Hypothalamus (tissue), 51 donors: ENCODE measurements around the gene SNCA.

ENCODE experiments used
- DNase-seq, 51 donors: peaks; one replicate each; lab custom pipeline; 2025; lab: John Stamatoyannopoulos, UW

Gene SNCA

GRCh38 chr4:89712827-89713226, 124.1 kb downstream of the SNCA start:
- no peak for DNase-seq

GRCh38 chr4:89712141-89712540, 124.8 kb downstream of the SNCA start:
- DNase-seq: no peak

DNA sequence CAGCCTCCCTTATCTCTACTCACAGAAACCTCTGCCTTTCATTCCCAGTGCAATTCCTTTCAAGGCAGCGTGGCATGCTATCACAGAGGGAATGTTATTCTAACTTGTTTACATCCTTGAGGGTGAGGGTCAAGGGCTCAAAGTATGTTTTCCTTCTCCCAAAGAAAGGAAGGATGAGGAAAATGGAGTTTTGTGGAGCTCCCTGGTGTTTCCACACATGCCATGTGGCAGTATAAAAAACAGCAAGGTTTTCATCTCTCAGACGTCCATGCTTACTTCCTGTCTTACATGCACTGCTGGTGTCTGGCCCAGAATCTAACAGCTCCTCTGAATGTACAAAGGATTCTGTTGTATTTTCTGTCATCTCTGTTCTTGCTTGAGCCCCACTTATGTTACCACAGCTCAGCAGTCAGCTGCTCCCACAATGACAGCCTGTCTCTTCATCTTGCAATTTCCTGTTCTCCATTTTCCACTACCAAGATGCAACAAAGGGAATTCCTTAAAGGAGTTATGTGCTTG, 128.0 kb downstream of the SNCA start:
- DNase-seq: peak in 22 of 51 donors; percentile 1 to 59 (median 17)

GRCh38 chr4:89707467-89707866, 129.5 kb downstream of the SNCA start:
- no peak for DNase-seq

DNA sequence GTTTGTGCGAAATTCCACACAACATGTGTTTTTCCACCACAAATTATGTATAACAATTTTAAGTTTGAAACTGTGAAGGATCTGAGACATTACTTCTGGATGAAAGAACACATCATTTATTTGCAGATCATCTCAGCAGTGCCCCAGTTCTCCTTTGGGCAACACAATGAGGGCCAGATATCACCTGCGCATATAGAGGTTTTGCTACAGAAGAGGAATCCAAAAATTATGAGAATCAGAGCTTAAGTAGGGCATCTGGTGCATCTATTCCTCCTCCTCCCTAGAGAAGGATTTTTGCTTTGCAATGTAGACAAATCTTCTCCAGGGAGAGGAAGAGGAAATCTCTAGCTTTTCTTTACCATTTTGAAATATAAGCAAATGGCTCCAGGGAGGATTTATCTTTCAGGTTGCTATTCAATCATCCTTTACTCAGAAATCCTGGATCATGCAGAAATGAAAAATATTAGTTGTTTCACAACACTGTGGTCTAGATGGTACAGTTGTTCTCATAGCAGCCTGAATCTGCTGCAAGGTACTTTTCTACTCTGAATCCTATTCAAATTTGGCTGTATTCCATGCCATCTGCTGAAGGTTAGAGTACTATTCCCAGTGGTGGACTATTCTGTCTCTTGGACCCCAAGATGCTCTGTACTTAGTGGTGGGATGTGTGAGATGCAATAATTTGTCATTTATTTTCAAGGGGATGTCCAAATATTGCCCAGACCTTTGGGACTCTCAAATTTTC, 132.1 kb downstream of the SNCA start:
- DNase-seq: no peak

GRCh38 chr4:89703829-89704590, 133.0 kb downstream of the SNCA start:
- DNase-seq: no peak

DNA sequence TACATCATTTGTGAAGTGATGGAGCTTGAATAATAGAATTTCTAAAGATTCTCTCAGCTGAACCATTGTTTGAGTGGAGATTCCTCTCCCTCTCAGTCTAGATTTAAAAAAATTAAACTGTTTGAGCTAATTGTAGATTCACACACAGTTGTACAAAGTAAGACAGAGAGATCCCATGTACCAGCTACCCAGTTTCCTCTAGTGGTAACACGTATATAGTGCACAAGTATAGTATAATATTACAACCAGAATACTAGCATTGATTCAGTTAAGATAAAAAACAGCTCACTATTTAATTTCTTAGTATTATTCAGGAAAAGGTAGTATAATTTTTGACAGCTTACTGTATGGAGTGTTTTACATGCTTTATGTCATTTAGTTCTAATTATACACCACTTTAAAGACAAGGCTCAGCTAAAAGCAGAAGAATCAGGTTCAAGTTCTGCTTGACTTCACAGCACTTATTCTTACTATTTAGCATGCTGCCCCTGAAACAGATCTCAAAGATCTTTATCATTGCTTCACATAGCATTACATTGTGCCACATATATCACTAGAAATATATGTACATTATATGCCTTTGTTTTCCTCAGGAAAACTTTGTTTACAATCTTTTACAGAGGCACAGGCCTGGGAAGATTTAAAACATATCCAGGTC, 136.1 kb downstream of the SNCA start:
- DNase-seq: no peak

DNA sequence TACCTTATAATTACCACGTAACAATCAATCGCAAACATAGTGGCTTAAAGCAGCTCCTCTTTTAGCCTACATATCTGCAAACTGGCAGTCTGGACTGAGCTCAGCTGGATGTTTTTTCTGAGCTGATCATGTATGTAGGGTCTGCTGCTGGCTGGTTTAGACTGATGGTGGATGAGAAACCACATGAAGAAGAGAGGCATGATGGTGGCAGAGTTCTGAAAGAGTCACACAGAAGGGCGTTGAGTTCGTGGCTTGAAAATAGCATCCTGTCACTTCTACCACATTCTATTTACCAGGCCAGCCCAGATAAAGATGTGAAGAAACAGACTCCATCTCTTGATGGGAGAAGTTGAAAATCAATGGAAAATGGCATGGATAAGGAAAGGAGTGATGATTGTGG, 151.3 kb downstream of the SNCA start:
- no peak for DNase-seq

- no peak for DNase-seq
Measured at GRCh38 chr4:89685277-89685676, 151.7 kb downstream of the SNCA start.

DNA sequence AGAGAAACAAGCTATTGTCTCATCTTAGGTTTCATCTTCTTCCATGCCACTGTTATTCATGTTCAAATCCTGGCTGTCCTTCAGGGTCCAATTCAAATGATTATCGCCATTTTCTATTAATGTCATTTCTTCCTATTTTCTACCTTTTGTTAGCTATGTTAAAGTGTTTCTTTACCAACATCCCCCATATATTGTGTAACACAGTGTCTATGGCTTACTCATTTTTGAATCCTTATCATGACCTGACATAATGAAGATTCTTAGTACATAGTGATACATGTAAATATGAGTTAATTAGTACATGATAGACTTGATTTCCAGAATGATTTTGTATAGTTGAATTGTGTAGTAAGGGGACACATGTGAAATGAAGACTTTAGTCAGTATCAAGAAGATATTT, 152.4 kb downstream of the SNCA start:
- no peak for DNase-seq

DNA sequence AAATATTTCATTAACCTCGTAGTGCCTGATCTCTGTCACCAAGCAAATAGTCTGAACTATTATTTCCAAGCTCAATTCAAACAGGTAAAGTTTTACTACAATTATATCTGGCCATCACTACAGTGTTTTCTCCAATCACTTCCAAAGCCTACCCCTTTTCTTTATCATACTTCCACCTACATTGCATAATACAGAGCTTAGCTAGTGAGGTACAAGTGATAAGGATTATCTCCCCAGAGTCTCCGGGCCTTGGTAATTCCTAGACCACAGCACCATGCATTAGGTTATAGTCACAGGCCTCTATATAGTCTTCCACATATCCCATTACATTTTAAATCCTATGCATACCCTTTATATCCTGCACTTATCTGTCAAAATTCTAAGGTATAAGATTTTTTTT, 154.2 kb downstream of the SNCA start:
- DNase-seq: no peak

GRCh38 chr4:89681671-89682070, 155.3 kb downstream of the SNCA start:
- DNase-seq: no peak

GRCh38 chr4:89681219-89681618, 155.7 kb downstream of the SNCA start:
- DNase-seq: no peak

DNA sequence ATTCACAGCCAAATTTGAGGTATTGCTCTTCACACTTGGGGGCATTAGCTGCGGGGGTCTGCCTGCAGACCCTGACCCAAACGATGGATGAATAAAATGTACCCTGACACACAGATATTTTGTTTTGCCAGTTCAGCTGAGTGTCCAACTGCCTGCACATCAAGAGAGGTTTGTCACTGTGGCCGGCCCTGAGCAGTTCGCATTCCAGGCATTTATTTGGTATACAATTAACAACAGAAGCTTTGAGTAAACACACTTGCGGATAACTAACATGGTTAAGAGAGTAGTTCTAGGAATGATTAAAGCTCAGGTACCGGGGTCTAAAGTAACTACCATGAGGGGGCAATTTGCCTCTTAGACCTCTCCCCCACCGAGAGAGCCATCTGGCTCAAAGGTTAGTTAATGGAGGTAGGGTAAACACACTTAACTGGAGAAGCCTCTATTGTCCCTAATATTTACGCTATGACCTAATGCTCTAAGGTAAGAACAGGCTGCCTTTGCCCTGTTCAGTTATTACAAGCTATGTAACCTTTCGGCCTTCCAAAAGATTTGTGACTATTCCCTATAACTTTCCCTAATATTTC, 162.0 kb downstream of the SNCA start:
- DNase-seq: no peak
